Stomach (tissue), 9 donors: ENCODE data around the gene RBM25. TPM values are rescaled to one million over a fixed set of nuclear protein-coding genes. Genes with fewer than 3 reads are reported as not detected.

Experiments
- DNase-seq, 2 donors: peaks; one replicate each; pipeline versions ENCODE4 v3.0.0 to v3.0.0-alpha.2; 2013 to 2019
- H3K27ac ChIP-seq, 5 donors: fragments of 200-600 bp in 4 of 5; sonication (generic) in 4 of 5; one replicate each; pipeline ENCODE4 v1.5.1; 2013 to 2019; ENCODE audit warnings: mild to moderate bottlenecking in 1 of 5, moderate library complexity in 1 of 5
- H3K27me3 ChIP-seq, 3 donors: fragments of 200-600 bp; sonication (generic); one replicate each; pipeline ENCODE4 v1.5.1; 2017 to 2019; ENCODE audit warnings: mixed run types in 1 of 3
- H3K36me3 ChIP-seq, 4 donors: fragments of 200-600 bp; sonication (generic); 1 replicate in 3 of 4; 2 replicates in 1 of 4; pipeline ENCODE4 v1.5.1; 2016 to 2019
- H3K4me1 ChIP-seq, 4 donors: fragments of 200-600 bp; sonication (generic); one replicate each; pipeline ENCODE4 v1.5.1; 2016 to 2019
- H3K4me3 ChIP-seq, 4 donors: fragments of 200-600 bp; sonication (generic) in 3 of 4; one replicate each; pipeline ENCODE4 v1.5.1; 2016 to 2019; ENCODE audit warnings: mild to moderate bottlenecking in 1 of 4
- H3K9me3 ChIP-seq, 4 donors: fragments of 200-600 bp; sonication (generic); one replicate each; pipeline ENCODE4 v1.5.1; 2016 to 2019
- EP300 ChIP-seq: sonication (generic); formaldehyde crosslinking; IDR thresholded peaks from one replicate; pipeline ENCODE4 v1.6.1; 2017; ENCODE audit warnings: antibody characterized with exemption
- POLR2A ChIP-seq, 4 donors: fragments of 450-650 bp; IDR thresholded peaks; one replicate each; pipeline ENCODE4 v1.6.1; 2016; ENCODE audit warnings: antibody characterized with exemption in 4 of 4, control low read depth in 2 of 4, mild to moderate bottlenecking in 1 of 4, moderate library complexity in 1 of 4
- POLR2AphosphoS5 ChIP-seq, 3 donors: sonication (generic); formaldehyde crosslinking; IDR thresholded peaks; one replicate each; pipeline ENCODE4 v1.6.1; 2016; ENCODE audit warnings: antibody characterized with exemption in 3 of 3
- WGBS, 5 donors: extraction: QIAGEN DNeasy Blood & Tissue Kit in 3 of 5; methylation state at CpG; one replicate each; pipeline versions ENCODE4 v1.1.5 to v1.1.7; 2013 to 2018; 5-methylcytosine and 5-hydroxymethylcytosine counted together
- intact Hi-C: fragments of 100-400 bp; cut with DNase I; formaldehyde crosslinking; loops from one replicate; pipeline ENCODE4 v1.15.1; 2023; ENCODE audit warnings: low total_unique reads
- polyA plus RNA-seq, 3 donors: library from polyadenylated mRNA; stranded (reverse); fragments of 200-250 nt; gene quantifications; one replicate each; pipeline ENCODE4 v1.2.3, GENCODE V29; 2013
- total RNA-seq, 5 donors: library from RNA; depleted of rRNA; stranded (reverse); fragments of >200 nt; gene quantifications; one replicate each; pipeline versions ENCODE4 v1.1.0 to v1.2.3, GENCODE V29; 2014 to 2016
- TF ChIP-seq, protein P1 (sequence below), 7 experiments: fragments of 450-650 bp in 4 of 7; fragments of 200-600 bp in 3 of 7; sonication (generic) in 3 of 7; IDR thresholded peaks; one replicate each; pipeline ENCODE4 v1.5.1; 2016 to 2019; ENCODE audit warnings: antibody characterized with exemption in 7 of 7, control low read depth in 2 of 7, mild to moderate bottlenecking in 1 of 7
- donor health status: healthy with polysubstance abuse.
- donor health status: Bipolar disorder and iron deficiency.
- donor health status: healthy.

Gene RBM25
- total and polyA plus RNA-seq, 8 donors: 15.5 to 149 (median 109) TPM

- 82 to 94% (median 88%) methylated on average over 1 of the region's 1 CpG for WGBS, 5 donors
Measured at GRCh38 chr14:73055251-73055650, 3.1 kb upstream of the RBM25 start.

GRCh38 chr14:73057944-73058223 lies 450 bp upstream of the RBM25 start:
- peak overlapping the region; percentile 79 to 96 (median 95) for H3K27ac ChIP-seq
- TF ChIP-seq EP300 (no peak), POLR2A (IDR thresholded peaks at IDR 0.05) (no peak), POLR2AphosphoS5 (IDR thresholded peaks at IDR 0.05) (no peak)
- TF ChIP-seq, protein P1, sequence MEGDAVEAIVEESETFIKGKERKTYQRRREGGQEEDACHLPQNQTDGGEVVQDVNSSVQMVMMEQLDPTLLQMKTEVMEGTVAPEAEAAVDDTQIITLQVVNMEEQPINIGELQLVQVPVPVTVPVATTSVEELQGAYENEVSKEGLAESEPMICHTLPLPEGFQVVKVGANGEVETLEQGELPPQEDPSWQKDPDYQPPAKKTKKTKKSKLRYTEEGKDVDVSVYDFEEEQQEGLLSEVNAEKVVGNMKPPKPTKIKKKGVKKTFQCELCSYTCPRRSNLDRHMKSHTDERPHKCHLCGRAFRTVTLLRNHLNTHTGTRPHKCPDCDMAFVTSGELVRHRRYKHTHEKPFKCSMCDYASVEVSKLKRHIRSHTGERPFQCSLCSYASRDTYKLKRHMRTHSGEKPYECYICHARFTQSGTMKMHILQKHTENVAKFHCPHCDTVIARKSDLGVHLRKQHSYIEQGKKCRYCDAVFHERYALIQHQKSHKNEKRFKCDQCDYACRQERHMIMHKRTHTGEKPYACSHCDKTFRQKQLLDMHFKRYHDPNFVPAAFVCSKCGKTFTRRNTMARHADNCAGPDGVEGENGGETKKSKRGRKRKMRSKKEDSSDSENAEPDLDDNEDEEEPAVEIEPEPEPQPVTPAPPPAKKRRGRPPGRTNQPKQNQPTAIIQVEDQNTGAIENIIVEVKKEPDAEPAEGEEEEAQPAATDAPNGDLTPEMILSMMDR (IDR thresholded peaks at IDR 0.05): no peak
- H3K9me3 ChIP-seq: no peaks in the 10 kb centered on the region
- no peaks in the 10 kb centered on the region for H3K27me3 ChIP-seq
- 3 to 6% (median 4%) methylated on average over 8 of the region's 8 CpGs for WGBS, 5 donors
- H3K4me1 ChIP-seq: peaks cover 34 to 45% (median 40%) of the 10 kb centered on the region in 4 donors
- intact Hi-C loops: no loop called here
- H3K4me3 ChIP-seq: peak overlapping the region; percentile 66 to 93 (median 88)
- no peak for DNase-seq
- H3K36me3 ChIP-seq: peaks cover 0 to 5% (median 1%) of the 10 kb centered on the region in 4 donors

More at GRCh38 chr14:73055251-73055650, 3.1 kb upstream of the RBM25 start:
- TF ChIP-seq POLR2A (IDR thresholded peaks at IDR 0.05): no peak
- TF ChIP-seq EP300: no peak
- TF ChIP-seq POLR2AphosphoS5 (IDR thresholded peaks at IDR 0.05): no peak
- TF ChIP-seq, protein P1 (IDR thresholded peaks at IDR 0.05): no peak
- no peaks in the 10 kb centered on the region for H3K27me3 ChIP-seq
- peaks cover 14 to 18% (median 16%) of the 10 kb centered on the region in 4 donors for H3K4me1 ChIP-seq
- H3K36me3 ChIP-seq: no peaks in the 10 kb centered on the region
- DNase-seq: no peak
- H3K9me3 ChIP-seq: no peaks in the 10 kb centered on the region
- H3K4me3 ChIP-seq: no peak overlapping the region
- intact Hi-C loops: no loop called here
- H3K27ac ChIP-seq: no peak overlapping the region

DNA sequence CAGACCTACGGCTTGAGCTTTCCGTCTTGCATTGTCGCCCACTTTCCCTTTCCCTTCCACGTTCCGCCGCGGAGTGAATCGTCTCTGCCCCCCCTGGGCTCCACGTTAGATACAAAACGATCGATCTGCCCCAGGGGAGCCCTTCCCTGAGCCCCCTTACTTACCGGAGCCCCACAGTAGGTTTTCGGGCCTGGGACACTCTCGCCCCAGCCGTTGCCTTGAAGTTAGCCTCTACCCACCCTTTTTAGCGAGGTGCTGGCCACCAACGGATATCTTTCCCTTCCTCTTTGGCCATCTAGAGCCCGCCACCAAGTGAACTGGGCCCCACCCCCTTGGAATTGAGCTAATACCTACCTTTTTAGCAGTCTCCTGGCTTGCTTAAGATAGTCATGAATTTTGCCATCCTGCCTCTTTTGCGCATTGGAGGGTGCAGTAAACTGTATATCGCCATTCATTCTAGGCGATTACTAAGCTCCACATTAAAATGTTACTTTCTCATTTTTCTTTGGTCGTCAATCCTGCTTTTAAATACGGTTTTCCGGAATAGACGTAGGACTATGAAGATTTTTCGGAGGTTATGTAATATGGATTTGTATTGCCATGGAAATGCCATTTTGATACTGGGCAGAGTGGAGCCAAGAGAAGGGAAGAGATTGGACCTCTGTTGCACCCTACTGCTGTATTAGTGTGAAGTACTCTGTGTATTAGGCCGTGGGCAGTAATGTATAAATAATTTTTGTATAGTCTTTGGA lies 764 bp downstream of the RBM25 start:
- peak in 1 of 3 donors; percentile 21 for TF ChIP-seq POLR2AphosphoS5 (IDR thresholded peaks at IDR 0.05)
- TF ChIP-seq, protein P1 (IDR thresholded peaks at IDR 0.05): no peak
- Histone ChIP-seq H3K4me1 (peaks cover 35 to 57% (median 48%) of the 10 kb centered on the region in 4 donors), H3K4me3 (peak overlapping the region; percentile 66 to 93 (median 88)), H3K9me3 (no peaks in the 10 kb centered on the region), H3K27me3 (no peaks in the 10 kb centered on the region), H3K36me3 (peaks cover 3 to 14% (median 8%) of the 10 kb centered on the region in 4 donors), H3K27ac (peak overlapping the region; percentile 79 to 96 (median 95))
- DNase-seq: peak in 1 of 2 donors; percentile 69
- intact Hi-C loops: no loop called here
- WGBS, 5 donors: 0% methylated on average over 25 to 27 of the region's 27 CpGs

DNA sequence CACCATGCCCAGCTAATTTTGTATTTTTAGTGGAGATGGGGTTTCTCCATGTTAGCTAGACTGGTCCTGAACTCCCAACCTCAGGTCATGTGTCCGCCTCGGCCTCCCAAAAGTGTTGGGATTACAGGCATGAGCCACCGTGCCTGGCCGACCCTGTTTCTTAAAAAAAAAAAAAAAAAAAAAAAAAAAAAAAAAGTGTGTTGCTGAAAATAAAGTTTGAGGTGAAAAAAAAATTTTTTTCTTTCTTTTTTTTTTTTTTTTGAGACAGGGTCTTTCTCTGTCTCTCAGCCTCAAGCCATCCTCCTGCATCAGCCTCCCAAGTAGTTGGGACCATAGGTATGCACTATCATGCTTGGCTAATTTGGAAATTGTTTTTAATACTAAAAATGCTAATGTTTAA lies 11.3 kb downstream of the RBM25 start:
- intact Hi-C loops: no loop called here
- H3K27ac ChIP-seq: no peak overlapping the region
- H3K4me3 ChIP-seq: no peak overlapping the region
- no peak for DNase-seq
- H3K27me3 ChIP-seq: no peaks in the 10 kb centered on the region
- WGBS, 5 donors: 91 to 100% (median 96%) methylated on average over 4 of the region's 4 CpGs
- TF ChIP-seq EP300: no peak
- no peak for TF ChIP-seq POLR2A (IDR thresholded peaks at IDR 0.05)
- TF ChIP-seq, protein P1 (IDR thresholded peaks at IDR 0.05): no peak
- TF ChIP-seq POLR2AphosphoS5 (IDR thresholded peaks at IDR 0.05): no peak
- H3K36me3 ChIP-seq: peaks cover 13 to 76% (median 53%) of the 10 kb centered on the region in 4 donors
- H3K9me3 ChIP-seq: no peaks in the 10 kb centered on the region
- H3K4me1 ChIP-seq: peaks cover 0 to 36% (median 19%) of the 10 kb centered on the region in 4 donors
